GM18519 (cell line): ENCODE data around the gene CNKSR1.
"Not testable (repeated sequence)": the region's sequence is repeated elsewhere in the genome, so short reads cannot be mapped to it uniquely, and the experiment has no call there.

Source experiments
- ATAC-seq: cut with Tn5 transposase; IDR thresholded peaks from one replicate; pipeline ENCODE4 v1.9.1; 2021; ENCODE audit warnings: mild to moderate bottlenecking, moderate library complexity; ENCODE audit not compliant: unreplicated experiment, low FRiP score

Gene CNKSR1

DNA sequence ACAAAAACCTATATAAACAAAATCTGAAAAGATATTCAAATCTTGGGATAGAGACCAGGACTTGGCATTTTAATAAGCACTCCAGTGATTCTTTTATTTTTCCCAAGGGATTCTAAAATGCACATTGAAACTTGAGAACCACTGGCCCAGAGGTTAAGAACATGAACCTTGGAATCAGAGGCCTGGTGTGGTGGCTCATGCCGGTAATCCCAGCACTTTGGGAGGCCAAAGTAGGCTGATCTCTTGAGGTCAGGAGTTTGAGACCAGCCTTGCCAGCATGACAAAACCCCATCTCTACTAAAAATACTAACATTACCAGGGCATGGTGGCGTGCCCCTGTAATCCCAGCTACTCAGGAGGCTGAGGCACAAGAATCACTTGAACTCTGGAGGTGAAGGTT lies 43.8 kb downstream of the CNKSR1 start:
- no peak for ATAC-seq

DNA sequence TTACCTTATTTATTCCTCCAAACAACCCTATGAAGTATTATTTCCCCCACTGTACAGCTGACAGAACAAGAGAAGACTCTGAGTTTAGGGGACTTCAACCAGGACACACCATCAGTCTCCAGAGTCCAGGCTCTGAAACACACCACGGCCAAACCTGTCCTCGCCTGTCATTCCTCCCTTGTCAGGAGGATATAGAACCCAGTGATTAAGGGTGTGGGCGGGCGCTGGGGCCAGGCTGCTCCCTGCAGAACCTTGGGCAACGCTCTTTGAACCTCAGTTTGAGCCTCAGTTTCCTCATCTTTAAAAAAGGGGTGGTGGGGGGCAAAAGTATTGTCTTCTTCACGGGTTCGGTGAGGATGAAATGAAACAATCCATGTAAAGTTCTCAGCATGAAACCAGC lies 47.3 kb downstream of the CNKSR1 start:
- ATAC-seq, result no peak

DNA sequence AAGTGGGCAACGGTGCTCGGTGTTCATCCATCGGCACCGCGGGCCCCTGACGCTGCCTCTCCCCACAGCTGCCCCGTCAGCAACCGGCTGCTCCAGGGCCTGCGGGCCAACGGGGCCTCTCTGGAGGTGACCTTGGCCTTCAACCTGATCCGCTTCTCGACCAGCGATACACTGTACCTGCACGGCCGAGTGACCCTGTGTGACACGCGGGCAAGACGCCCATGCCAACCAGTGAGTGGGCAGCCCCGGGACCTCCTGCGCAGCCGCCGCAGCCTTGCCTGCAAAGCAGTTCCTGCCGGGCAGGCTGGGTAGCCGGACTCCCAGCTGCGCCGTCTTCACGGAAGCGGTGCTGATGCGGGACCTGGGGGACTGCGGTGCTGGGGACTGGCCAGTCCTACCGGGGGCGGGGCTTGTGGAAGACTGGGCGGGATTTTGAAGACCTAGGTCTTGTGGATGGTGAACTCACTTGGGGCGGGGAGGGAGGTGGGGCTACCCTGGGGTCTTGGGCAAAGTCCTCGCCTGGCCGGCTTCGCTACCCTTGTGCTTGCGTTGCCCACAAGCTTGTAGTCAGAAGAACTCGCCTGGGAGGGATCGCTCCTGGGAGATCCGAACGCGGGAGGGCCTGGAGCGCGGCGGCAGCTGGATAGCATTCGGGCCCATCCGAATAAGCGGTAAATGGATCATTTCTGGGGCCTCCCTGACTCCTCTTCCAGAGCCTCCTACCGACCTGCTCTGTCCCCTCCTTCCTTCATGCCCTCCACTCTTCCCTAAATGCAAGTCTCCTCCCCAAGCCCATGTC lies 47.9 kb downstream of the CNKSR1 start:
- no peak for ATAC-seq

GRCh38 chr1:26230682-26231081 lies 53.4 kb downstream of the CNKSR1 start:
- not testable (repeated sequence) for ATAC-seq

DNA sequence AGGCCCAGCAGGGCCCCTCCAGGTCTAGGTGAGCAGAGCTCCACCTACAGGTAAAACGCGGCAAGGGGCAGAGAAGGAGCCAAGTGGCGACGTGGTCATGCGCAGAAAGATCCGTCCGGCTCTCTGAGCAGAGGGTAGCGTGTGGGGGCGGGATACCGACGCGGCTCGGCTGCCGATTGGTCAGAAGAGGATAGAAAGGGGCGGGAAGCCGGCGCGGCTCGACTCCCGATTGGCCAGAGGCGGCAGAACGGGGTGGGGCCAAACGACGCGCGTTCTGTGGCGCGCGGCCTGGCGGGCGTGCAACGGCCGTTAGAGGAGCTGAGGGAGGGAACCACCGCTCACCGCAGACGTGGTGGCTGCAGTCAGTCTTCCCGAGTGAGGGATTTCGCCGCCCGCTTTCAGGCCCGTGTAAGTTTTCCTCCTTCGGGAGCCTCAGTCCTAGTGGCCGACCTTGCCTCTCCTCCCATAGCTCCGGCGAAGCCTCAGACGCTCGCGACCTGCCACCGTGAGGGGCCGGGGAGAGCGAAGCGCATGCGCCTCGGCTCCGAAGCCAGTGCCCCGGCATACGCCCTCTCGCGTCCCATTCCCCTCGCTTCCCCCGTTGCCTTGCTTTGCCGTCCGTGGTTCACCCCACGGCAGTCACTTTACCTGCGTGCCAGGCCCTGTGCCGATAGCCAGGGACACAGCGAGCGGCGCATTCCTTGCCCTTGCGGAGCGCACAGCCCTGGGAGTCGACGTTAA lies 56.8 kb downstream of the CNKSR1 start, which contains the start of gene CEP85:
Gene CEP85 (plus strand): TSS at position 298 of the 741 bp plus-strand sequence. CDS start 5,584 bp downstream, outside the sequence.
- peak; percentile 81 for ATAC-seq

DNA sequence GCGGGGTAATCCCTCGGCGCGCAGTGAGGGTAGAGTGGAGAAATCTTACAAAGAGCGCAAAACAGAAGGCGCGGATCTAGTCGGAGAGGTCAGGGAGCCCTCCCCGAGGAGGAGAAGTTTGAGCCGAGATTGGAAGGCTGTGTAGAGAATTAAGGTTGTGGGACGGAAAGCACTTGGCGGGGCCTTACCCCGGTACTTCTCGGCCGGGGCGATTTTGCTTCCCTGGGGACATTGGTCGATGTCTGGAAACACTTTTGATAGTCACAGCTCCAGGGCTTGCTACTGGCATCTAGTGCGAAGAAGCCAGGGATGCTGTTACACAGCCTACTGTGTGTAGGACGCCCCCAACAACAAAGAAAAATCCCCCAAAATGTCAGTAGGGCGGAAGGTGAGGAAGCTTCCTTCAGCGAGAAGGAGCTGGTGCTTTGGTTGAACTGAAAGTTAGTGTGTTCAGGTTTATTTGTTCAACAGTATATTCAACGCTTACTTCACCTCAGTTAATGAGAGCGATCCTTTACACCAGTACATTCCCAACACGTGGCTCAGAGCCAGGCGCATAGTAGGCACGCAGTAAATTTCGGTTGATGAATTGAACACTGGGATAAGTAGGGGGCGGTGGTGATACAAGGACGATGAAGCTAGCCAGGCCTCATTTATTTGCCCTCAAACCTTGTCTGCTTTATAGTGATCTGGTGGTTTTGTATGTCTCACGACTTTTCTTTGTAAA lies 57.5 kb downstream of the CNKSR1 start:
- ATAC-seq, result no peak

GRCh38 chr1:26237230-26237966 lies 60.1 kb downstream of the CNKSR1 start:
- ATAC-seq, result no peak
